MV-4-11 (cell line): ENCODE data around the gene RTP3.

ENCODE experiments used
- DNase-seq: peaks from one replicate; lab custom pipeline; 2025; lab: John Stamatoyannopoulos, UW

RTP3 gene

DNA sequence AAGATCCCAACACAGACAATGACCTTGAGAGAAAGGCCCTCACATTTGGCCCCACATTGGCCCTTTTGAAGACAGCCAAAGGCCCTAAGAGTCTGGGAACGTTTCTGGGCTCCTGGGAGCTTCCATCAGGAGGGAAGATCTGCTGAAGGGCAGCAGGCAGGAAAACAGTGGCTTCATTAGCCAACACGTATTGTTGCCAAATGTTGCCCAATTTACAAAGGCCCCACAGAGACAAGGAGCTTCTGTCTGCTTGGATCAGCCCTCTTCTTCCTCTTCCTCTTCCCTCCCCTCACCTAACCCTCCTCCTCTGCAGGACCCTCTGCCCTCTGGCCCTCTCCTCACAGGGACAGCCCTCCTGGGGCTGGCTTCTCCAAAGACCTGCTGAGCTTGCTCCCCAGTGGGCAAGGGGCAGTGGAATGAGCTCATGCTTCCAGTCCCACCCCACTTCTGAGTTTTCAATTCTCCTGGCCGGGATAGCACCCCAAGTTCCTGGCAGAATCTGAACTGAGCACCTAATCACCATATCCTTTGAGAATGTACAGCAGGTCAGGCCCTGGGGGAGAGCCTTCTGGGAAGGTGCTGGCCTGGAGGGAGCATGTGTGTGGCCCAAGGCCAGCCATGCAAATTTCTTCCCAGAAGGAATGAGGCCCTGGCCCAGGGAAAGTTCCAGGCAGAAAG is 28.0 kb upstream of the RTP3 start:
- peak; percentile 41 for DNase-seq

DNA sequence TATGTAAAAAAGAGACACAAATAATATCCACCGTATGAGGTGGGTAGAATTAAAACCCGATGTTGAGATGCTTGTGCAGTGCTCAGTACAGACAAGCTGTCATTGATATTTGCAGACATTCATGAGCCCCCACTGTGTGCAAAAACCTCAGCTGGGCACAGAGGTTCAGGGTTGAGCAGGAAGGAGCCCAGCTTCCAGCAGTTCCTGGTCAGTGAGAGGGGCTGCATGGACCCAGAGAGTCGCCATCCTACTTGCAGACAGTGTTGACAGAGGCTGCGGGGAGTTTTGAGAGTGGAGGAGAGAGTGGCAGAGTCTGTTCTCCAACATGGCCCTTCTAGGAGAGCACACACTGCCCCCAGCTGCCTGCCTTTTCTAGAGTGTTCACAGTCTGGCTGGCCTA is 26.9 kb upstream of the RTP3 start:
- DNase-seq: no peak

DNA sequence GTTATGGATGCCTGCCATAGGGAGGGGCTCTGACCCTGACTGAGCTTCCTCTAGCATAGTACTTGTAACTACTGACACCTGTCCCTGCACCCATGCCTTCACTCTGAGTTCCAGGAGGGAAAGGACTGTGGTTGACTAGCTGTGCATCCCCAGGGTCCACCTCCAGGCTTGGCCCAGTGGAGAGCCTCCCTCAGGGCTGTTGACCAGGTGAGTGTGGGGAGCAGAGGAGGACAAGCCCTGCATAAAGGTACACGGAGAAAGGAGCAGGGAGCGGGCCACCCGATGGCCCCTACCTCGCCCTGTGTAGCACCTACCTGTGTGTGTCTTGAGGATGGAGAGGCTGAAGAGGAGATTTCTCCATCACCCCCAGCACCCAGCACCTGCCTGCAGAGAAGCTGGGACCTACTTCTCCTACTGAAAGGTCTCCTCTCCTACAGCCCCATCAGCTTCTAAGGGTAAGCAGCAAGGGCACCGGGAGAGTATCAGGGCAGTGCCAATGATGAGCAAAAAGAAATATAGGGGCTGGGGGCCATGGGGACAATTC is 26.3 kb upstream of the RTP3 start:
- DNase-seq: no peak

DNA sequence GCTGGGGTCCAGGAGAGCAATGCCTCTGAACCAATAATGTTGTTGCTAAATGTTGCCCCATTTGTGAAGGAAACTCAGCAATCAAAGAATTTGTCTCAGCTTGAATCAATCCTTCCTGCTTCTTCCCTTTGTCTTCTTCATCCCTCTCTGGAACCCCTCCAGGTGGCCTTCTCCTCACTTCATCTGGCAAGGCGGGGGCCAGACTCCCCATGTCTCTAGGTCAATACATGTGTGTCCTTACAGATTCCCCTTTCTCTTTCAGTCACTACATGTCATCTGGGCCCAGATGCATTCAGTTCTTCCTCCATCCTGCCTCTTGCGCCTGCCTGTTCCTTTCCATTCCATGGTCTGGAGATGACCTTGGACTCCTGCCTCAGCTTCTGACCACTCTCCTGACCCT is 25.0 kb upstream of the RTP3 start:
- no peak for DNase-seq

DNA sequence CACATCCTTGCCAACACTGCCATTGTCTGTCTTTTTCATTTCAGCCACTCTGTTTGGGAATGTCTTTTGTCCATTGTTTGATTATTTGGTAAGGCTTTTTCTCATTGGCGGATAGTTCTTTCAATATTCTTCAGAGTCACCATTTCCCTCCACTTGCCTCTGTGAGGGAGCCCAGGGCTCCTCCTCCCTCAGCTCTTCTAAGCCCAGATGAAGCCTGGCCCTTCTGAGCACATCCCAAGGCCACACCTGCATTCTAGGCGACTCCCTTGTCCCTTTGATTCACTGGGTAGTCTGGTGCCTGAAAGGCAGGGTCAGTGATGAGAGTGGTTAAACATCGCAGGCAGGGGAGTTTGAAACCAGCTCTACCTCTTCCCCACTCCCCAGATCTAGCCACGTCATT is 20.6 kb upstream of the RTP3 start:
- DNase-seq: no peak

DNA sequence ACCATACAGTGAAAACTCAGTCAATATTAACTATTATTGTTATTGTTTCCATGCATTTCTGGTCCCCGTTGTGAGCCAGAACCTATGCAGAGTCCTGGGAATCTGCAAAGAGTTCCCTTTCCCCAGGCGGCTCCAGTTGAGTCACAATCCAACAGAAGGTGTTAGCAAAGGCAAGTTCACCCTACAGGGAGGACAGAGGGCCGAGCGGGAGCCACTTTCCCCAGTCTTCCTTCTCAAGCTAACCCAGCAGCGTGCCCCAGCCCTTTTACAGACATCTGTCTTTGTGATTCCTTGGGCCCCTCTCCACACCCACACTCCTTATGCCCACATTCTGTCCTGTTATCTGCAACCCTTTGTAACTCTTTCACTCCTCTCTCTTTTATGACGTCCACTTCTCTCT is 20.0 kb upstream of the RTP3 start:
- no peak for DNase-seq

DNA sequence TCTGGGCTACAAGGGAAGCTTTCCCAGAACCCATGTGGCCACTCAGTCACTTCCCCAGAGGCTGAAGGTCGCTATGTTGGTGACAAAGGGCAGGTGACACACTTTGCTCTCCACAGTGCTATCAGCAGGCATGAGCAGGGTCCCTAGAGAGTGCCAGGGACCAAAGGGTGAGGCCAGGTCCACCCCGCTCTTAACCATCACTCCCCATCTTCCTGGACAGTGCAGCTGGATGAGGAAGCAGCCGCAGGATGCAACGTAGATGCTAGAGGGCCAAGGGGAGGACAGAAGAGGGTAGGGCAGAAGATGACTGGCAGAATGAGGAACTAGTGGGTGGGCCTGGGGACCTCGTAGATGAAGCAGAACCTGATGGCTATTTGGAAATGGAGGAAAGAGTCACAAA is 19.4 kb upstream of the RTP3 start:
- DNase-seq: peak; percentile 20

DNA sequence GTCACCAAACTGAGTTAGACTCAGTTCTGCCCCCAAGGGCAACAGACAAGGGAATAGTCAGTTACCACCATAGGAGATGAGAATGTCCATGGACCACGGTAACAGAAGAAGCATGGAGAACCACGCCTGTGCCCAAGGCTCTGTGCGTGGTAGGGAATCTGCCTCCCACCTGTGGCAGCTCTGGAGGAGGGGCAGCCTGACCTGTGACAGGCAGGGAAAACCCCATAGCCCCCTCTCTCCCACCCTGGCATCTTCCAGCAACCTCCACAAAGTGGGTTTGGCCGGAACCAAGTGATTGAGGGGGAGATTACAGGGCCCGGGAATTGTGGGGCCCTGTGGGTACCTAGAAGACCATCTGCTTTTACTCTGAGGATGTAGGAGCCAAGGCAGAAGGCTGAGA is 18.8 kb upstream of the RTP3 start:
- no peak for DNase-seq

DNA sequence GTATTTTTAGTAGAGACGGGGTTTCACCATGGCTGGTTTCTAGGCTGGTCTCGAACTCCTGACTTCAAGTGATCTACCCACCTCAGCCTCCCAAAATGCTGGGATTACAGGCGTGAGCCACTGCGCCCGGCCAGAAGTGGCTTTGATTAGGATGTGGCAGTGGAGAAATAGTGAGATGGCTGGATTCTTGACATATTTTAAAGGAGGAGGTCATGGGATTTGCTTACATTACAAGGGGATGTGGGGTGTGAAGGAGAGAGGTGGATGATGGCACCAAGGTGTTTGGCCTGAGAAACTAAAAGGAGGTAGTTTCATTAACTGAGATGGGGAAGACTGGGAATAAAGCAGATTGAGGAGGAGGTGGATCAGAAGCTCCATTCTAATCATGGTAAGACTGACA is 18.1 kb upstream of the RTP3 start:
- DNase-seq: no peak

DNA sequence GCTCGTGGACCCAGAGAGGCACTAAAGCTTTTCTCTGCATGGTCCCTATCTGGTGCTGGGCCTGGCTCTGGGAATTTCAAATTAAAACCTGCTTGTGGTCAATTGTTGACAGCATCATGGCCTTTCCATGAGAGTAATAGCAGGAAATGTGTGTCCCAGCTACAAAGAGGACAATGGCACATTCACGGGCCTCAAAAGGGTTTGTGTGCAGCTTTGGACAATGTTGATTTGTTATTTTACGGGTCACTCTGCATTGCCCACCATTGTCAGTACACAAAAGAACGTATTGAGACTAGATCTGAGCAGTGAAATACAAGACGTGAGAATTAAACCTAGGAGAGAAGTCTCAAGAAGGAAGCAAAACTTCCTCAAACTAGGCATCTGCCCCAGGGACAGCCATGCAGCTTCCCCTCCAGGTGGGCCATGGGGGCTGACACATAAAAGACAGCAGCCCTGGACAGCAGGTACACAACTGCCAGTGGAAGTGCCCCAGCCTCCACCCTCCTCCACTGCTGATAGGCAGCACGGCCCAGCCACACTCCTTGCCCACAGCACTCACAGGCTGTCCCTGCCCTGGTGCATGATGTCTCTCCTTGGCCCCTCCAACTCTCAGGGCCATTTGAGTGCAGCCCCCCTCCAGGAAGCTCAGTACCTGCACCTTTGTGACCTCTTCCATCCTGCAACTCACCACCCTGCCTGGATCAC is 17.1 kb upstream of the RTP3 start:
- no peak for DNase-seq

DNA sequence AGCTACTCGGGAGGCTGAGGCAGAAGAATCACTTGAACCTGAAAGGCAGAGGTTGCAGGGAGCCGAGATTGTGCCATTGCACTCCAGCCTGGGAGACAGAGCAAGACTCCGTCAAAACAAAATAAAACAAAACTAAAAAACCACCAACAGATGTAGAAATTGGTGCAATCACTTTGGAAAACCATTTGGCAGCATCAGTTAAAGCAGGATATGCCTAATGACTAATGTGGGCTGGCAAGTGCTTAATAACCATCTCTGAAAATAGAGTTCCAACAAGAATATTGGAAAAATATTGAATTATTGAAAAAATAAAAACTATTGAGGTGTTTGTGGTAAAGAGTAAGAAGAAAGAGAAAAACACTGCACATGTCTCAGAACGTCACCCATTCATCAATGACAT is 16.1 kb upstream of the RTP3 start:
- DNase-seq: no peak

DNA sequence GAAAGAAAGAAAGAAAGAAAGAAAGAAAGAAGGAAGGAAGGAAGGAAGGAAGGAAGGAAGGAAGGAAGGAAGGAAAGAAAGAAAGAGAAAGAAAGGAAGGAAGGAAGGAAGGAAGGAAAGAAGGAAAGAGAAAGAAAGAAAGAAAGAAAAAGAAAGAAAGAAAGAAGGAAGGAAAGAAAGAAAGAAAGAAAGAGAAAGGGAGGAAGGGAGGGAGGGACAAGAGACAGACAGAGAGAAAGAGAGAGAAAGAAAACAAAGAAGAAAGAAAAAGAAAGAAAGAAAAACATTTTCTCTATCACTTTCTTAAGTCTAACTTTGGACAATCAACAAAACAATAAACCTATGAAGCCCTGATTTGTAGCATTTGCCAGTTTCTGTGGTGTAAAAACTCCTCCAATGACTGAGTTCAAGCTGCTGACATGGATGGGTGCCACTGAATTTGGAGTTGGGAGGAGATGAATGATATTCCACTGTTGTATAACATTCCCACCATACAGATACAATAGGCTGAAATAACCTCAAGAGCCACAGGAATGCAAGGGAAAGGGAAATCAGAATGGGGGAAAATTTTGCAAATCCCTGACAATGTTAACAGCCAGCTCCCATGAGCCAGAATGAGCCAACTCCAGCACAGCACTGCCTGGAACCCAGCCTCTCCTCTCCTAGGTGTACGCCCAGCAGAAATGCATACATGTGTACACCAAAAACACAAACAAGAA is 15.0 kb upstream of the RTP3 start:
- DNase-seq: no peak

DNA sequence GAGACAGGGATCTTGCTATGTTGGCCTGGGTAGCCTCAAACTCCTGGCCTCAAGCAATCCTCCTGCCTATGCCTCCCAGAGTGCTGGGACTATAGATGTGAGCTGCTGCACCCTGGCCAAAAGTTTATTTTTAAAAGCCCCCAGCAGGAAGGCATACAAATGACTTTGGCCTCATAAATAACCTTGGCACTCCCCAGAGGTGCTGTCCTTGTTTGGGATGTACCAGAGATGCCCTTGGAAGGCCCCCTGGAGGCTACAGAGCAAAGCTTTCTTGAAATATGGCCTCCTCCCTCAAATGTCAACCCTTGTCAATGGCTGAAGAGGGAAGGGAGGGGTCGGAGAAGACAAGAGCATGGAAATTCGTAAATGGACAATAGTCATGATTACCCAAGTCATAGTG is 14.0 kb upstream of the RTP3 start:
- no peak for DNase-seq

DNA sequence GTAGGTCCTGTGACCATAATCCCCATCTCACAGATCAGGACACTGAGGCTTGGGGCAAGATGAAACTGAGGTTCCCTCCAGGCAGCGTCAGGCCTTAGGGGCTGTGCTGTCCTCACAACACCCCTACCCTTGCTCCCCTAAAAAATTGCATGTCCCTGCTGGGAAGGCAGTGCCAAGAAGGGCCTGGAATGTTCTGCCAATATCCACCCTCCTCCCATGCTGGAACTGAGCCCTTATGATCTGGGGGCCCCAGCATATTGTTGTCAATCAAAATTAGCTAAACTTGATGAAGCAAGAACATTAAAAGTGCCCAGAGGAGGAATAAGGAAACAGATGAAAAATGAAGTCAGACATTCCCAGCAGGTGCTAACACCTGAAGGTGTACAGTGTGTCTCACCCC is 13.4 kb upstream of the RTP3 start:
- DNase-seq: no peak

DNA sequence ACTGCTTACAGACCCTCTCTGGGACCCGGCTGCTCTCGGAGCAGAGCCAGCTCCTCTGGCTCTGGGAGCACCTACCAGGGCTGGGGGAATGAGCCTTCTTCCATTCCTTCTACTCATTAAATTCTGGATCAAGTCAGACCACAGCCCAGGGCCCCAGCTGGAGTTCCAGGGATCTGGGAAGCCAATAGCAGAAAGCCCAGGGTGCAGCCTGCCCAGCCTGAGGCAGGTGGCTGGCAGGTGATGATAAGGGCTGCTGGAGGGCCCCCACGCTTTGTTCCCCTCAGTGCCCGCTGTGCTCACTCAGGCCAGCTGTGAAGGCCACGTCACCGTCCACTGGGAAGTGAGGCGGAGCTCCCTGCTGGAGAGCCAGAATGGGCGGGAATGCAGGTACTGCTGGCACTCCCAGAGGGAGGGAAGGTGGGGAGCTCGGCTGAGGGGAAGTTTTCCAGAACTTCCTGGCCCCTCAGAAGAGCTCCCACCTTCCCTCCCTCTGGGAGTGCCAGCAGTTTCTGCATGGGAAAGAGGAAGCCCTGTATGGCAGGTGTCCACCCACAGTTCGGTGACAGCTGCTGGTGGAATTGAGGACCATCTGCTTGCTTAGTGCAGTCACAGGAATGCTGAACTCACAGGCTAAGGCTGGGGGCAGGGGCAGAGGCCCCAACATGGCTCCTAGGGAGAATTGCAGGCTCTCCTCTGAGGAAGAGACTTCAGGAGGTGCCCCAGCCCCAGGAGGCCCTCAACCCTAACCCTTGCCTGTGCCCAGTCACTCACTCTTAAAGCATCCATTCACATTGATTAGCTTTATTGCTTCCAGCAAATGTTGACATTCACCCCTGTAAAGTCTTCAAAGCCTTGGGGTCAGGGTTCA is 12.6 kb upstream of the RTP3 start:
- no peak for DNase-seq

DNA sequence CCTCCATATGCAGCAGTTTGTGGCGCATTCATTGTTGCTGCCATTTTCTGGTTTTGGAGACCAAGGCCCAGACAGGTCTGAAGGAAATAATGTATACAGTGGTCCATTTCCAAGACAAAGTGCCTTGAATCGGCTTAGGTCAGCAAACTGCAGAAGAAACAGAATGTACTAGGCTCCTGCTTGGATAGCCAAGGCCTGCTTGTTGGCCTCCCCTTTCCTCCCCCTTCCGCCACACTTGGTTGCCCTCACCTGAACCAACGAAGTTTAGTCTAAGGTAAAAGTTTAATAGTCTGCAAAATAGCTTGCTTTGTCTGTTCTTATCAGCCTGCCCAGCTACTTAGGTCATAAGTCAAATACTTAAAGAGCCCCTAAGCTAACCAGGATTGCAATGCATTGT is 12.0 kb upstream of the RTP3 start:
- no peak for DNase-seq

DNA sequence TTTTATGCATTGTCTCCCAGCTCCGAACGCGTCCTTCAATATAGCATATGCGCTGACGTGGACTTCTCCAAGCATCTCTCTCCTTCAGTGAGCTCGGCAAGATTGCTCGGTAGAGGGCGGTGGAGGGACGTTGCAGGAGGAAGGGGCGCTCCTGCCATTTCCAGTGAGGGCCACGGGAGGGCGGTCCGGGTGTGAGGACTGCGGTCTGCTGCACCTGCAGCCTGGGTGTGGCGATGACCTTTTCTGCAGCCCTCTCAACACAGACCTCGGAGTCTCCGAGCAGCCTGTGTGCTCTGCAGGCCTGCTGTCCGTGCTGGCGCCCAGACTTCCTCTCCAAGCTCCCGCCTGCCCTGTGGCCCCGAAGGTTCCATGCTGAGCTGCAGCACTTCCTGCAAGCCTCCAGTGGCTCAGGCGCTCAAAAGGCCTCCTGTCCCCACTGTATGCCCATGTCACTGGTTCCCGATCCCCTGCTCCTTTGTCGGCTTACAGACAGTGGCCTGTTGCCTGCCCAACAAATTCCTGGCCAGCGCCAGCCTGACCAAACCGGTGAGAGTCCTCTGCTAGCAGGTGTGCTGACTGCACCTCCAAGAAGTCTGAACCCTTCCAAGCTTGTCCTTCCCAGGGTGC is 8.9 kb upstream of the RTP3 start:
- DNase-seq: peak; percentile 85

DNA sequence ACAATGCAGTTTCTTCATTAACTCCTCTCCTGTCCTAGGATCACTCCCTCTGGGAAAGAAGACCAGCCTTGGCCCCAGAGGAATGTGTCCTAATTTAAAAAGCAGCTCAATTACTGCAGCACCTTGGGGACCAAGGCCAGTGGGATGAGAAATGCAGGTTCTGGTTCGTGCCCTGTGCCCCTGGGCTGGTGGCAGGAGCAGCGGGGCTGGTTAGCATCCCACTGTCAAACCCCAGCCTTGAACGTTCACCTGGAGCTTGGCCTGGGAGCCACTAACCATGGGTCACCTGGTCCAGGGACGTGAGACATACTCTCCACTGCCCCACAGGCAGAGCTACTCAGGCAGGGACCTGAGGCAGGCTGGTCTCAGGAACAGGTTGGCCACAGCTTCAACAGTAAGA is 8.4 kb upstream of the RTP3 start:
- DNase-seq: no peak

DNA sequence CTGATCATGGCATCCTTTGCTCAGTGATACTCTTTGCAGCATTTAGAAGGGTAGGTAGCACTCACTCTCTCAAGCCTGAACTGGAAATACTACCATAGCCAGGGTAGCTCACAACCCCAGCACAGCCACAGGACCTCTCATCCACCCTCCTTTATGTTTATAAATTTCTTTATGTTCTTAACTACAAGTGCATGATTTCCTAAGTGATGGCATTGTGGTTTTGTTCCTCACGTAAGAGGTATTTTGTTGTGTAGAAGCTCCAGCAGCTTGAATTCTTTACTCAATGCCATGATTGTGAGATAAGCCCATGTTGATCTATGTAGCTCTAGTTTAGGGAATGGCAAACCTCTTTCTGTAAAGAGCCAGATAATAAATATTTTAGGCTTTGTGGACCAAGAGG is 7.9 kb upstream of the RTP3 start:
- no peak for DNase-seq

DNA sequence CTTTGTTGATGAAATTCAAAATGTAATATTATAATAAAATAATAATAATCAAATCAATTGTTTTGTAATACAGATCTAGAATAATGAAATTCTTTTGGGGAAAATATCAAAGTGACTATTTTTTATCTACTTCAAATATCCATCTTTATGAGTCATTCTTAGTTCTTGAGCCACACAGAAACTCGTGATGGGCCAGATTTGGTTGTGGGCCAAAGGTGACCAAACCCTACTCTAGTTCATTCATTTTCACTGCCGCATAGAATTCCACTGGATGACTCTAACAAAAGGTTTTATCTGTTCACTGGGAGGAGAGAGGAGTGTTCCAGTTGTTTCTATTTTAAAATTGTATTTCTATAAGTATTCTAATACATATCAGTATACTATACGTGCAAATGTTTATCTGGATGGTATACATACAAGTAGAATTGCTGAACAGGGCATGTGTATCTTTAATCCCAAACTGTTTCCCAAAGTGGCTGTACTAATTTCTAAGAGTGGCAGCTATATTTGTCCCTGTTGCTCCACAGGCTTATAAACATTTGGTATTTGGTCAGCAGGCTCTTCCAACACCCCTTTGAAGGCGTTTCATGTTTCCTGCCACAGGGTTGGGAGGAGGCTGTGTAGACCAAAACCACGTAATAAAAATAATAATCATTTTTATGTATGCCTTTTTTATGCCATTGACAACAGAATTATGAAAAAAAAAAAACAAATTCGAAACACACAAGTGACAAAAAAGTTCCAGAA is 7.3 kb upstream of the RTP3 start:
- no peak for DNase-seq
